ENCODE measurements around the gene EFNB3.

Gene EFNB3

DNA sequence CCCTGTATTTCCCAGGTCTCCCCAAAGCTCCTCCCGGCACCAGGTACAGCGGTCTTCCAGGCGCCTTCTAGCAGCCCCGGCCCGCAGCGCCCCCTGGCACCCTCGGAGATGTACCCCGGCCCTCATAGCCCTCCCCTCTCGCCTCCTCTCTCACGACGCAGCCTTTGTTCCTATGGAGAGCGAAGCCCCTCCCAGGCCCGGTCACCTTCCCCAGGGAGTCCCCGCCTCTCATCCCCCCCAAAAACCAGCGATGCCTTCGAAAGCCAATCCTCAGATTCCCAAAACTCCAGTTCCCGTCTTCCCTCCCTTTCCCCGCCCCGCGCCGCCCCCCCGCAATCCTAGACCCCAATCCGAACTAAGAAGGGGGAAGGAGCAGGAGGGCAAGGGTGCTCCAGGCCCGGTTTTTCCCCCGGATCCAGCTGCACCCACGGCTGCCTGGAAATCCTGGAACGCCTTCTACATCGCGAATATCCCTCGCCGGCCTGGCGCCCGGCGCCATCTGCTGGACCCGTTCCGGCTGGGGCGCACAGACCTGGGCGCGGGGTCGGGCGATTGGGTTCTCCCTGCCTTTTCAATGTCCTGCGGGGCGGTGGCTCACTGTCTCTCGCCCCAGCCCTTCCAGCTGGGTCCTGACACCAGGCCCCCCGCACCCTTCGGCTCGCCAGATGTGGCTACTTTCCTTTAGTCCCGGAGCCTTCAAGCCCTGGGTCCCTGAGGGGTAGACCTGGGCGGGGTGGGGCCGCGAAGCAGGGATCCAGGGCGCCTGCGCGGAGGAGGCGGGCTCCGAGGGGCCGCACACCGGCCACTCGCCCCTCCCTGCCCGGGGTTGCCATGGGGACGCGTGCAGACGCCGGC lies 12.1 kb downstream of the EFNB3 start, which contains the start of gene DNAH2:
Gene DNAH2, plus strand, starts transcription at position 844 of the 855 bp plus-strand sequence. CDS start 1,991 bp downstream, outside the sequence.
- DNase-seq (ENCODE audit: low read depth in 2 of 2), result peak in 1 of 2 donors; percentile 38

- DNase-seq (ENCODE audit: low read depth in 2 of 2), result no peak
Observed at GRCh38 chr17:7717756-7718350, 12.9 kb downstream of the EFNB3 start.

DNA sequence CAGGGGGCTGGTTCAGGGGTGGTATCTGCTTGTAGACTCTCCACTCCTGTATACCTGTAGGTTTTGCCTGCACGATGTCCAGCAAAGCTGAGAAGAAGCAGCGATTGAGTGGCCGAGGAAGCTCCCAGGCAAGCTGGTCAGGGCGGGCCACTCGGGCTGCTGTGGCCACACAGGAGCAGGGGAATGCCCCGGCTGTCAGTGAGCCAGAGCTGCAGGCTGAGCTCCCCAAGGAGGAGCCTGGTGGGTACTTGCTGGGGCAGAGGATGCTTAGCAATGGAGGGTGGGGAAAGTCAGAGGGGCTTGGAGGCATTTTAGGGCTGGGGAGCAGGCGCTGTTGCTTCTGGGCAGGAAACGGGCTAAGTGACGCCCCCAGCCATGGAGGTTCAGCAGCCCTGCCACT lies 14.7 kb downstream of the EFNB3 start:
- no peak for DNase-seq (ENCODE audit: low read depth in 2 of 2)

- no peak for DNase-seq (ENCODE audit: low read depth in 2 of 2)
Observed at GRCh38 chr17:7720125-7720524, 15.1 kb downstream of the EFNB3 start.

DNA sequence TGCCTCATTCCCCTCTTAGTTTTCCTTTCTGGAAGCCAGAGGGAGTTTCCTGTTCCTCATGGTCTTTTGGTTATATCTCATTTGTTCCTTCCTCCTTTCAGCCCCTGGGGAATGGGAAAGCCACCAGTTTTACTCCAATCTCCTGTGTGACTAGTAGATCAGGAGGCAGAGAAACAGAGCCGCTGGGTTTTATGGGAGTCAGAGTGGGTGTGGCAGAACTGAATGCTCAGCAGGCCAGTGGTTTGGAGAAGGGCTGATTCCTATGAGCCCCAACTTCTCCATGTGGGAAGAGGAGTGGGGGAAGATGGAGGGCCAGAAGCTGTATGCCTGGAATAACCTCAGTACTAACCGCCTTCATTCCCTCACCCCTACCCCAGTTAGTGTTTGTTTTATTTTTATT lies 16.6 kb downstream of the EFNB3 start:
- DNase-seq (ENCODE audit: low read depth in 2 of 2), result no peak

DNA sequence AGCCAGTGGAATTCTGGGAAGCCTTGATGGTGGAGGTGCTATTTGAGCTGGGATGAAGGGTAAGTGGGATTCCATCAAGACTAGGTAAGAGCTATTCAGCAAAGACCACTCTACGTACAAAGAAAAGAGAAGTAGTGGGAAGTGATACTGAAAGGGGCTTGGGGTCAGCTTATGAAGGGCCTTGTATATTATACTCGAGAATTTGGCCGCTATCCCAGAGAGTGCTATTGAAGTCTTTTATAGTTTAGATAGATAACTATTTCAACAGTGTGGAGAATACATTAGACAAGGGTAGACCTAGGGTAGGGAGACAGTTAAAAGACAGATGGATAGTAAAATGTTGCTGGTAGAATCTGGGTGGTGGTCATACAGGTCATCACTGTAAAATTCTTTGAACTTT lies 22.9 kb downstream of the EFNB3 start:
- no peak for DNase-seq (ENCODE audit: low read depth in 2 of 2)

DNA sequence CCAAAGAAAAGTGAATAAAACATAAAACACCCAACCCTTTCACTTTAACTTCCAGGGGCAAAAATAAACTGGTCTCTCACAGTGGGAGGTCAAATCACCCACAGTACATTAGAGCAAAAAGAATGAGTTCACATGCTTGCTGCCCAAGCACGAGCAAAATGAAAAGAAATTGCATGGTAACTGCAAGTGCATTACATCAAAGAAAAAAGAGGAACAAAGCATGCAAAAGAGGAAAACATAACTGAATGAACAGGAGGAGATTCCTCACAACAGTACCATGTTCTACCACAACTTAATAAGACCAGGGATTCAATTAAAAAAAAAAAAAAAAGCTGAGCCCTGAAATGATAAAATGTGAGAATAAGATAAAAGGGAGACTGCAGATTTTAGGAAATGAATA lies 24.8 kb downstream of the EFNB3 start:
- no peak for DNase-seq (ENCODE audit: low read depth in 2 of 2)

DNA sequence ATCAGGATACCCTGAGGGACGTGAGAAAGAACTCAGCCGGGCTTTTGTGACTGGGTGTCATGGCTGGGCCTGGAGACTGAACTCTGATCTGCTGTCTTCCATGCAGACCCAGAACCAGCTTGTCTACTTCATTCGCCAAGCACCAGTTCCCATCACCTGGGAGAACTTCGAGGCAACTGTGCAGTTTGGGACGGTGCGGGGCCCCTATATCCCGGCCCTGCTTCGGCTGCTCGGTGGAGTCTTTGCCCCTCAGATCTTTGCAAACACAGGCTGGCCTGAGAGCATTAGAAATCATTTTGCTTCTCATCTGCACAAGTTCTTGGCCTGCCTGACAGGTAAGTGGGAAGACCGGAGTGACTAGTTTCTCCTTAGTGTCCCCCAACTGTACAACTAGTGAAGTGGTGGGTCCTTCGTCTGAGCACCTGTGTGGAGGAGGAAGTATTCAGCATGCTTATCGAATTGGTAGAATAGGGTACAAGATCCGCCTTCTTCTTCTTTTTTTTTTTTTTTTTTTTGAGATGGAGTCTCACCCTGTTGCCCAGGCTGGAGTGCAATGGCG lies 28.1 kb downstream of the EFNB3 start:
- no peak for DNase-seq (ENCODE audit: low read depth in 2 of 2)

DNA sequence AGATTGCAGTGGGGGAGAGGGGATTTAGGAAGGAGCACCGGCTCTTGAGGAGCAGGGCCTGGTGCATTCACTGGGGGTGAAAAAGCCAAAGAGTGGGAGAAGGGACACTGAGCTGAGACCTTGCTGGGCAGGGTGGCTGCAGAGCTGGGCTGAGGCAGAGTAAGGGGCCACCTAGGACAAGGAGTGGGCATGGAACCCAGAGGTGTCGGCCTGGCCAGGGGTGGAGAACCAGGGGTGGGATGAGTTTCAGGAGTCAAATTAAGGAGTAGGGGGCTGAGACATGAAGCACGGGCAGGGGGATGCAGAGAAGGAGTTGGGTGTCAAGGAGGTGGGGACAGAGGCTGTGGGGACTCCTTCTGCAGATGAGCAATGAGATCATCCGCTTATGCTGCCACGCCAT lies 32.6 kb downstream of the EFNB3 start:
- no peak for DNase-seq (ENCODE audit: low read depth in 2 of 2)

GRCh38 chr17:7739746-7740145 lies 34.7 kb downstream of the EFNB3 start:
- no peak for DNase-seq (ENCODE audit: low read depth in 2 of 2)

DNA sequence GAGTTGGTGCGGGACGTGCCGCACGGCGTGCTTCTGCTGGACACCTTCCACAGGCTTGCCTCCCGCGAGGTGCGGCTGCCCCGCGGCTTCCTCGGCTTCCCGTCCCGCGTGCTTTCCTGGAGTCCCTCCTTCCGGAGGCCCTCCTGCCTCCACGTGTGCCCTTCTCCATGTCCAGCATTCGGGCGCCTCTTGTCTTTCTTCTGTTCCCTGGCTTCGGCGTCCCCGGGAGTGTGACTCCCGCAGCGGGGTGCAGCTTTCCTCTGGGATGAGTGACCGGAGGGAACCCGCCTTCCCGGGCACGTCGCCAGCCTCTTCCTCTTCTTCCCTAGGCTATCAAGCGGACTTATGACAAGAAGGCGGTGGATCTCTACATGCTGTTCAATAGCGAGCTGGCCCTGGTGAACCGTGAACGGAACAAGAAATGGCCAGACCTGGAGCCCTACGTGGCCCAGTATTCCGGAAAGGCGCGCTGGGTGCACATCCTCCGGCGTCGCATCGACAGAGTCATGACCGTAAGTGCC lies 35.5 kb downstream of the EFNB3 start:
- DNase-seq (ENCODE audit: low read depth in 2 of 2), result no peak

- DNase-seq (ENCODE audit: low read depth in 2 of 2), result no peak
Observed at GRCh38 chr17:7742729-7743128, 37.7 kb downstream of the EFNB3 start.

GRCh38 chr17:7744416-7744815 lies 39.4 kb downstream of the EFNB3 start:
- DNase-seq (ENCODE audit: low read depth in 2 of 2), result no peak

- DNase-seq (ENCODE audit: low read depth in 2 of 2), result no peak
Observed at GRCh38 chr17:7745748-7746470, 40.9 kb downstream of the EFNB3 start.

DNA sequence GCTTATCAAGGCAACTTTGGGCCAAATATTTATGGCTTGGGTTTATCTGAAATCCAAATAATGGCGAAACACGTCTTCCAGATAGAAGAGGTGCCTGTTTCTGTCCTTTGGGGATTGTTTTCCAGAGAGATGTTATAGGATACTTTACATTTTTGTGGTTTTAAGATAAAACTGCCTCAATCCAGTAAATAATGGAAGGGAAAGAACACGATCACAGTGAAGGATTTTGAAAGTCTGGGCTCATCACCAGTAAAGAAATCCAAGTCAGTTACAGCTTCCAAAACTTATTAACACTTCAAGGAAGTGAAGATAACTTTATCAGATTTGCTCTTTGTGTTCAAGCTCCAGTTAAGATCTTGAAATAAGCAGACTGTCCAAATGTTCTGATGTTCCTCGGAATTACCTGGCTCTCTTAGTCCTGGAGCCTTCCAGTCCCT lies 42.7 kb downstream of the EFNB3 start:
- no peak for DNase-seq (ENCODE audit: low read depth in 2 of 2)

DNA sequence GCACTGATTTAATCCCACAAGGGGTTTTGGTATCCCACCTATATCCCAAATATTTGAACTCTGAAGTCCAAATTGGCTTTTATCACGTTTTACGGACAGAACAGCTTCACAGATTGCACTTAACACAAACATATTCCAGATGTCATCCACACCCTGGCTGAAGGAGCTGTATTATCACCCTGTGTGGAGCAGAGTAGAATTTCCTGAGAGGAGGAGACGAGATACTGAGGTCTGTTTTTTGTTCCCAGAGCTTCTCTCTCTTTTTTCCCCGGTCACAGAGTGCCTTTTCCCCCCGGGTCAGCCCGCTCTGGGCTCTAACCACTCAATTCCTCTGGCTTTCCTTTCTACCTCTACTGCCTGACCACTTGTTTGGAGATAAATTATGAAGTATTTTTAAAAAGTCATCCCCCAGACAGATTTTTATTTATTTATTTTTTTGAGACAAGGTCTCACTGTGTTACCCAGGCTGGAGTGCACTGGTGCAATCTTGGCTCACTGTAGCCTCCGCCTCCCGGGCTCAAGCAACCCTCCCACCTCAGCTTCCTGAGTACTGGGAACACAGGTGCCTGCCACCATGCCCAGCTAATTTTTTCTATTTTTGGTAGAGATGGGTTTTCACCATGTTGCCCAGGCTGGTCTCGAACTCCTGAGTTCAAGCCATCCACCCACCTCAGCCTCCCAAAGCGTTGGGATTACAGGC lies 43.2 kb downstream of the EFNB3 start:
- DNase-seq (ENCODE audit: low read depth in 2 of 2), result no peak

GRCh38 chr17:7750321-7750821 lies 45.4 kb downstream of the EFNB3 start:
- DNase-seq (ENCODE audit: low read depth in 2 of 2), result no peak

GRCh38 chr17:7754656-7755055 lies 49.7 kb downstream of the EFNB3 start:
- no peak for DNase-seq (ENCODE audit: low read depth in 2 of 2)

GRCh38 chr17:7755095-7755890 lies 50.3 kb downstream of the EFNB3 start:
- no peak for DNase-seq (ENCODE audit: low read depth in 2 of 2)

DNA sequence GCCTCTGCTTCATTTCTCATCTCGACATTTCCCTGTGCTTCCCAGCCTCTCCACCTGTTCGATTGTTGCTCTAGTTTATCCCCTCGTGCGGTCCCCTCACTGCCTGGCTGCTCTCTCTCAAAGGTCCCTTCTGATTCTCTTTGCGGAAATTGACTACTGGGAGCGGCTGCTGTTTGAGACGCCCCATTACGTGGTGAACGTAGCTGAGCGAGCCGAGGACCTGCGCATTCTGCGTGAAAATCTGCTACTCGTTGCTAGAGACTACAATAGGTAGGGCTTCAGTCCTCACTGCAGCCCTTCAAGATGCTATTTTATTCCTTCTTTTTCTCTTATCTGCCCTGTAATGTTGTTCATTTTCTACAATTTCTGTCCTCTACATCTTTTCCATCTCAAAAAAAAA lies 52.0 kb downstream of the EFNB3 start:
- DNase-seq (ENCODE audit: low read depth in 2 of 2), result no peak

Data from activated CD4-positive, alpha-beta T cell treated with anti-CD3 and anti-CD28 coated beads for 24 hours (primary cell).